ENCODE results near the gene NTPCR.

The NTPCR gene

GRCh38 chr1:232965124-232965911 lies 14.9 kb downstream of the NTPCR start:
- no peak for DNase-seq

- DNase-seq, result no peak
Observed at GRCh38 chr1:232965912-232966217, 15.5 kb downstream of the NTPCR start.

- no peak for DNase-seq
Observed at GRCh38 chr1:232966663-232967062, 16.3 kb downstream of the NTPCR start.

GRCh38 chr1:232968391-232968790 lies 18.0 kb downstream of the NTPCR start:
- no peak for DNase-seq

GRCh38 chr1:232968965-232969364 lies 18.6 kb downstream of the NTPCR start:
- no peak for DNase-seq

GRCh38 chr1:232969799-232970198 lies 19.4 kb downstream of the NTPCR start:
- no peak for DNase-seq

GRCh38 chr1:232970508-232970907 lies 20.1 kb downstream of the NTPCR start:
- no peak for DNase-seq

GRCh38 chr1:232973652-232974611 lies 23.5 kb downstream of the NTPCR start:
- DNase-seq, result no peak

GRCh38 chr1:232974971-232975370 lies 24.6 kb downstream of the NTPCR start:
- no peak for DNase-seq

- no peak for DNase-seq
Observed at GRCh38 chr1:232978091-232978634, 27.8 kb downstream of the NTPCR start.

- DNase-seq, result no peak
Observed at GRCh38 chr1:232978815-232979214, 28.4 kb downstream of the NTPCR start.

GRCh38 chr1:232979558-232979957 lies 29.1 kb downstream of the NTPCR start:
- DNase-seq, result no peak

- DNase-seq, result no peak
Observed at GRCh38 chr1:232980355-232980978, 30.1 kb downstream of the NTPCR start.

GRCh38 chr1:232980986-232981560 lies 30.7 kb downstream of the NTPCR start:
- DNase-seq, result no peak

- DNase-seq, result no peak
Observed at GRCh38 chr1:232982238-232982944, 32.0 kb downstream of the NTPCR start.

- DNase-seq, result no peak
Observed at GRCh38 chr1:232983375-232983774, 33.0 kb downstream of the NTPCR start.

GRCh38 chr1:232983817-232984567 lies 33.6 kb downstream of the NTPCR start:
- no peak for DNase-seq

GRCh38 chr1:232984577-232985425 lies 34.4 kb downstream of the NTPCR start:
- DNase-seq, result no peak

GRCh38 chr1:232985882-232986526 lies 35.6 kb downstream of the NTPCR start:
- no peak for DNase-seq

GRCh38 chr1:232986527-232986922 lies 36.1 kb downstream of the NTPCR start:
- DNase-seq, result no peak

All from activated CD4-positive, CD25-positive, alpha-beta regulatory T cell (primary cell).